Urothelium cell line (cell line): Measurements from ENCODE around the gene TKT.

Experiments used
- DNase-seq: peaks from one replicate; pipeline ENCODE4 v3.0.0; 2011; ENCODE audit warnings: low spot score, mixed read lengths
- FAIRE-seq: peaks from 2 replicates; lab custom pipeline; 2011; peaks lifted over from hg19 to GRCh38; lab: Jason Lieb, UNC

Gene TKT

DNA sequence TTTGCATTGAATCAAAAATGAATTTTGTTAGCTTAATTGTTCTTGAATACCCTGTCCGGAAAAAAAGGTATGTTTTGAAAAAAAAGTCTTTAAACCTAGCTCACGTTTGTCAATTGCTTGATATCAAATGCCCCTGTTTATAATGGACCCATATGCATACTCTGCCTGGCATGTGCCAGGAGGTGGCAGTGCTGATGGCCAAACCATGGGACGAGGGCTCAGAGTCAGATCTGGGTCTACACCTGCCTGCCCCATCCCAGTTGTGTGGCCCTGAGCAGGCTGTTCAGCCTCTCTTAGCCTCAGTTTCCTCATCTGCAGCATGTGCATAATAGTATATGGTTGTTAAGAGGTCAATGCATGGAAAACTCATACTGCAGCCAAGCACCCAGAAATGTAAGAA, 56.0 kb downstream of the TKT start:
- DNase-seq (no peak), FAIRE-seq (no peak)

DNA sequence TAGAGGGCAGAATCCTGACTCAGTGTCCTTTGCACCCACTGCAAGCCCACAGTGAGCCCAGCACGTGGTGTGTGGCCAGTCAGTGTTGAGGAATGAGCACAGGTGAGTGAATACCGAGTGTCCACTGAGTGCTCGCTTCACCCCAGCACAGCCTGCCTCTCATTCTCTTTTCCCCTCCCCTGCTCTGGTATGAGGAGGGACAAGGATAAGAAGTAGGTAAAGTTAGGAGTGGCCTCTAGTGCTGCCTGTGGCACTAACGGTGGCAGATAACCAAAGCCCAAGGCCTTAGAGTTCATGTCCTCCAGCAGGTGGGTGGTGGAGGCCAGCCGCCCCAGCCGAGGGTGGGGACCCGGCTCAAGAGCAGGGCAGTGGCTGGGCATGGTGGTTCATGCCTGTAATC, 56.8 kb downstream of the TKT start:
- DNase-seq (no peak), FAIRE-seq (no peak)

- FAIRE-seq (no peak), DNase-seq (no peak)
Measured at GRCh38 chr3:53198256-53198977, 57.4 kb downstream of the TKT start.

DNA sequence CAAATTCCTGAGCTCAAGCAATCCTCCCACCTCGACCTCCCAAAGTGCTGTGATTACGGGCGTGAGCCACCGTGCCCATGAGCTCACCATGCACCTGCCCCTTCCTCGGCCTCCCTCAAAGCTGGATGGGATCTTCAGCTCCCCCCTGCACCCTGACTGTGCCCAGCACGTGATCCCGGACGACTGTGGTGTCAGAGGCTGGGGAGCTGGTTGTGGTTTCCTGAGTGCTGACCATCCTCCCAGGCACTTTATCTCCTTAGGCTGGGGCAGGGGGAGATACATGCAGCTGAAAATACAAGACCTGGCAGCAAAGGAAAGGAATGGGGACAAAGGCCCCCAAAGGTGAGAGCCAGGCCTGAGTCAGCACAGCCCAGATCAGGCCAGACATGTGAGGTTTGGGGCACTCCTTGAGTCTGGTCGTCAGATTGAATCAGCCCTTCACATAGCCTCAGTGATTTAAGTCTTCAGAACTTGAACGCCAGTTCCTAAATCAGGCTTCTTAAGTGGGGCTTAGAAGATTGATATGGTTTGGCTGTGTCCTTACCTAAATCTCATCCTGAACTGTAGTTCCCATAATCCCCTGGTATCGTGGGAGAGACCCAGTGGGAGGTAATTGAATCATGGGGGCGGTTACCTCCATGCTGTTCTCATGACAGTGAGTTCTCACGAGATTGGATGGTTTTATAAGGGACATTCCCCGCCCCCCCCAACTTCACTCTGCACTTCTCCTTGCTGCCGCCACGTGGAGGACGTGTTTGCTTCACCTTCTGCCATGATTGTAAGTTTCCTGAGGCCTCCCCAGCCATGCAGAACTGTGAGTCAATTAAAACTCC, 59.0 kb downstream of the TKT start:
- no peak for FAIRE-seq
- no peak for DNase-seq

GRCh38 chr3:53195602-53196574, 59.9 kb downstream of the TKT start:
- FAIRE-seq (peak; percentile 63), DNase-seq (peak; percentile 72)

DNA sequence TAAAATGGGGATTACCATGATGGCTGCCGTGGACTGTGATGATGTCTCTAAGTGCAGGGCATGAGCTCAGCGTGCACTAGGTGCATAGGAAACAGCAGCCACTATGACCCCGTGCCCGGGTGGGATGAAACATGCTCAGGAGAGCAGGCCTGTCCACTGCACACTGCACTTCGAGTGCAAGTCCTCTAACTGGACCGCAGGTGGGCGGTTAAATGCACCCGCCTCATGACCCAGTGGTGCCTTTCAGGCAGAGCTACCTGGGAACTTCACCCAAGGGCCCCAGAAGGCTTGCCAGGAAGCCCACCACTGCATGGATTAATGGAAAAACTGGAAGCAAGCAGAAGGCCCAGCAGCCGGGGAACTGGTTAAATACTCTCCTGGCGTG, 60.8 kb downstream of the TKT start:
- FAIRE-seq, result no peak

GRCh38 chr3:53194210-53195065, 61.4 kb downstream of the TKT start:
- no peak for FAIRE-seq
- no peak for DNase-seq

More for the DNA sequence above, 60.8 kb downstream of the TKT start:
- DNase-seq, result no peak

- DNase-seq (no peak), FAIRE-seq (no peak)
Measured at GRCh38 chr3:53193466-53194209, 62.2 kb downstream of the TKT start.

DNA sequence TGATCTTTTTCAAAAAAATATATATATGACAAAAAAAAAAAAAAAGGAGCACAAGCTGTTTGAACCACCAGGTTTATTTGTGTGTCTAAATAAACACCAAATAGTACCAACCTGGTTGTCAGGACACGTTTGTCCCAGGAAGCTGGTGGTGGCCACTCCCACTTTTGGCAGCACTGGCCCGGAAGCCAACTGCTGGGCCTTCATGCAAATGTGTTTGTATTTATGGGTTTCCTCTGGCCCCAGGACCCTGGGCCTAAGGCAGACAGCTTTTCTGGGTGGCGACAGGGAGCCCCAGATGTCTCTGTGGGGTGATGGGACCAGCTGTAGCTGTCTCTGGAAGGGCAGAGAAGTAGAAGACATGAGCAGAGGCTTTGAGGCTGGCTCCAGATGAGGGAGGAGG, 63.2 kb downstream of the TKT start:
- no peak for FAIRE-seq

DNA sequence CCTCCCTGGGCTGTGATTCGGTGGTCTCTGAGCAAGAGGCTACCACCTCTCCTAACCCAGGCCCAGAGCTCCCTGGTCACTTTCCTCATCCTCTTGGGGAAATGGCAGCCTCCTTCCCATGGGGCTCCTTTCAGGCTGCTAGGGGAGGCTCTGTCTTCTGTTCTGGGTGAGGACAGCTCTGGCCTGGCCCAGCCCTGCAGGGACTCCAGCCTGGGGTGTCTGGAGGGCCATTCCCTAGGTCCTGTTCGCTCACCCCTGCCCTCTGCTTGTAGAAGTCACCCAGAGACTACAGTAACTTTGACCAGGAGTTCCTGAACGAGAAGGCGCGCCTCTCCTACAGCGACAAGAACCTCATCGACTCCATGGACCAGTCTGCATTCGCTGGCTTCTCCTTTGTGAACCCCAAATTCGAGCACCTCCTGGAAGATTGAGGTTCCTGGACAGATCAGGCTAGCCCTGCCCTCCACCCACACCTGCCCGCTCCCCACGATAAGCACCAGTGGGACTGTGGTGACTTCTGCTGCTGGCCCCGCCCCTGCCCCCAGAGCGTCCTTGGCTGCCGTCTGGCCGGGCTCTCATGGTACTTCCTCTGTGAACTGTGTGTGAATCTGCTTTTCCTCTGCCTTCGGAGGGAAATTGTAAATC, 63.9 kb downstream of the TKT start:
- no peak for FAIRE-seq
- no peak for DNase-seq

More for the DNA sequence above, 63.2 kb downstream of the TKT start:
- no peak for DNase-seq

- FAIRE-seq, result no peak
- no peak for DNase-seq
Measured at GRCh38 chr3:53190659-53191058, 65.2 kb downstream of the TKT start.

DNA sequence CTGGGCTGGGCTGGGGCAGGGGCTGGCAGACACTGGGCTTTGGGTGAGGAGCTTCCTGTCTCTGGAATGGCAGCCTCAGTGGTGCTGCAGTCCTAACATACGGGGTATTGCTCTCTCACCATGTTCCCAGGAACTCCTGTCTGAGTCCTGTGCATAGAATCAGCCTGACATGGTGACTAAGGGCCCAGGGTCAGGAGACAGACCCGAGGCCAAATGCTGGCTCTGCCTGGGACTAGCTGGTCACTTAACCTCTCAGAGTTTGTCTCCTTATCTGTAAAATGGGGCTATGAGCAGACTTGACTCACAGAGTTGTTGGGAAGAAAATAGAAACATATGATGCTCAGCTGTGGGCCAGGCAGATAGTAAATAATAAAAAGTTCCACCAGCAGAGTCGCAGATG, 66.5 kb downstream of the TKT start:
- DNase-seq, result no peak
- no peak for FAIRE-seq

- DNase-seq (no peak), FAIRE-seq (no peak)
Measured at GRCh38 chr3:53188720-53189119, 67.1 kb downstream of the TKT start.

GRCh38 chr3:53188136-53188685, 67.6 kb downstream of the TKT start:
- no peak for DNase-seq

GRCh38 chr3:53187430-53187829, 68.4 kb downstream of the TKT start:
- no peak for DNase-seq
- FAIRE-seq, result no peak

More at GRCh38 chr3:53188136-53188685, 67.6 kb downstream of the TKT start:
- FAIRE-seq, result no peak

- no peak for DNase-seq
- FAIRE-seq, result no peak
Measured at GRCh38 chr3:53186726-53187125, 69.1 kb downstream of the TKT start.

DNA sequence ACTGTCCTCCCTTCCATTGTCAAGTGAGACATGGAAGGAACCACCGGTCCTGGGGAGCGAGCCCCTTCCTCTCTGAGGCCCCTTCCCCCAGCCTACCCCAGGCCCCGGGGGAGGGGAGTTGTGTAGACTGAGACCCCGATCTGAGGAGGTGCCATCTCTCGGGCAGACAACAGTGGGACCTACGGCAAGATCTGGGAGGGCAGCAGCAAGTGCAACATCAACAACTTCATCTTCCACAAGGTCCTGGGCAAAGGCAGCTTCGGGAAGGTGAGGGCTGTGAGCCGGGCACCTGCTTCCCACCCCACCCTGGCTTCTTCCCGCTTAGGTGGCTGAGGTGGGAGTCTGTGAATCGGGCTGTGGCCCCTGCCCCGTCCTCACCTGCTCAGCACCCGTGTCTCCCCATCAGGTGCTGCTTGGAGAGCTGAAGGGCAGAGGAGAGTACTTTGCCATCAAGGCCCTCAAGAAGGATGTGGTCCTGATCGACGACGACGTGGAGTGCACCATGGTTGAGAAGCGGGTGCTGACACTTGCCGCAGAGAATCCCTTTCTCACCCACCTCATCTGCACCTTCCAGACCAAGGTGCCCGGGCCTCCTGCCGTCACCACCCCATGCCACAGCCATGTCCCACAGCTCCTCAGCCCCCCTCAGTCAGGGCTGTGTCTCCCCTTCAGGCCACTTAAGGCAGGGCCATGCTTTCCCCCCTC, 69.9 kb downstream of the TKT start:
- FAIRE-seq, result no peak

GRCh38 chr3:53184701-53185100, 71.1 kb downstream of the TKT start:
- no peak for FAIRE-seq
- no peak for DNase-seq

More for the DNA sequence above, 69.9 kb downstream of the TKT start:
- no peak for DNase-seq
